K562 (cell line): ENCODE results near the gene AVPR1B. TPM values are rescaled to one million over a fixed set of nuclear protein-coding genes. Genes with fewer than 3 reads are reported as not detected.
A peak's percentile ranks its signal among the peaks of the same experiment; 100 is the strongest.
"Not testable (repeated sequence)": the region's sequence is repeated elsewhere in the genome, so short reads cannot be mapped to it uniquely, and the experiment has no call there.

ENCODE experiments used
- ATAC-seq: fragments of 200-7000 bp; cut with Tn5 transposase; 3 replicates; pipeline ENCODE4 v1.9.1; 2020; ENCODE audit warnings: moderate library complexity
- BruUV-seq: library from RNA; stranded (reverse); fragments of 400-500 nt; replicated peaks from 2 replicates; lab custom pipeline; 2021; lab: Mats Ljungman, UMichigan
- CTCF ChIA-PET: fragments of 300-600 bp; formaldehyde crosslinking; extraction: SDS; loops from one replicate; lab custom pipeline; 2021; ENCODE audit warnings: low intra/inter-chr PET ratio; lab: Yijun Ruan, JAX
- POLR2A ChIA-PET: fragments of 300-600, 350-650 bp; sonication (Branson Sonifier 250); formaldehyde crosslinking; extraction: SDS; loops from one replicate; lab custom pipeline; 2021; ENCODE audit warnings: antibody characterized with exemption, inconsistent platforms; lab: Yijun Ruan, JAX
- DNase-seq, 4 experiments: peaks; one replicate each; pipeline versions ENCODE4 v3.0.0 to v3.0.0-alpha.2; 2011 to 2018; ENCODE audit warnings: low spot score in 3 of 4, mixed read lengths in 3 of 4; ENCODE audit errors: extremely low read depth in 1 of 4
- FAIRE-seq: peaks from 2 replicates; lab custom pipeline; 2011; peaks lifted over from hg19 to GRCh38; lab: Jason Lieb, UNC
- H2AFZ ChIP-seq: 2 replicates; pipeline ENCODE4 v1.6.0; 2011; ENCODE audit warnings: low read depth, low read length, control low read depth, inconsistent platforms
- H3K27ac ChIP-seq: fragments of 200-600 bp; 3 replicates; pipeline ENCODE4 v1.8.0; 2011; ENCODE audit warnings: low read depth, mild to moderate bottlenecking, control low read depth, inconsistent platforms, low read length, moderate library complexity, mixed read lengths; ENCODE audit errors: extremely low read depth
- H3K27me3 ChIP-seq, 2 experiments: fragments of 300-600 bp in 1 of 2; 2 replicates in 1 of 2; 3 replicates in 1 of 2; pipeline versions ENCODE4 v1.6.0 to v1.8.0; 2011; ENCODE audit warnings: inconsistent platforms in 2 of 2, low read length in 2 of 2, mild to moderate bottlenecking in 1 of 2, mixed read lengths in 1 of 2, moderate library complexity in 1 of 2; ENCODE audit not compliant: control insufficient read depth in 2 of 2, insufficient read depth in 2 of 2
- H3K36me3 ChIP-seq: fragments of 300-600 bp; 3 replicates; pipeline ENCODE4 v1.8.0; 2011; ENCODE audit warnings: mild to moderate bottlenecking, low read length, inconsistent platforms; ENCODE audit not compliant: control insufficient read depth, insufficient read depth
- H3K4me1 ChIP-seq, 2 experiments: fragments of 200-600 bp in 1 of 2; replicated peaks in 1 of 2; 2 replicates in 1 of 2; 3 replicates in 1 of 2; pipeline versions ENCODE4 v1.5.1 to v1.8.0; 2011; ENCODE audit warnings: inconsistent platforms in 2 of 2, low read length in 2 of 2, mild to moderate bottlenecking in 1 of 2, mixed read lengths in 1 of 2, moderate library complexity in 1 of 2; ENCODE audit not compliant: control insufficient read depth in 2 of 2, insufficient read depth in 2 of 2
- H3K4me2 ChIP-seq: 2 replicates; pipeline ENCODE4 v1.6.1; 2011; ENCODE audit warnings: low read length, control low read depth, inconsistent platforms, mixed read lengths; ENCODE audit not compliant: insufficient read depth
- H3K4me3 ChIP-seq: fragments of 200-600 bp; sonication (generic), shearing (Covaris generic); 2 replicates; pipeline ENCODE4 v1.5.1; 2016; ENCODE audit warnings: control low read depth, inconsistent platforms
- H3K79me2 ChIP-seq: fragments of 200-600 bp; 3 replicates; pipeline ENCODE4 v1.8.0; 2011; ENCODE audit warnings: low read length, inconsistent platforms; ENCODE audit not compliant: control insufficient read depth, insufficient read depth
- H3K9ac ChIP-seq, 2 experiments: 2 replicates each; pipeline versions ENCODE4 v1.6.0 to v1.6.1; 2011; ENCODE audit warnings: low read depth in 2 of 2, low read length in 2 of 2, control low read depth in 1 of 2, inconsistent platforms in 1 of 2, mild to moderate bottlenecking in 1 of 2, mixed read lengths in 1 of 2; ENCODE audit not compliant: insufficient read depth in 1 of 2
- H3K9me1 ChIP-seq: one replicate; pipeline ENCODE4 v1.6.0; 2011; ENCODE audit warnings: inconsistent platforms, mild to moderate bottlenecking, low read length, moderate library complexity; ENCODE audit not compliant: control insufficient read depth, insufficient read depth
- H3K9me3 ChIP-seq: replicated peaks from 2 replicates; pipeline ENCODE4 v1.5.1; 2011; ENCODE audit warnings: low read depth, low read length, inconsistent platforms; ENCODE audit not compliant: control insufficient read depth, insufficient read depth
- H4K20me1 ChIP-seq: replicated peaks from 2 replicates; pipeline ENCODE4 v1.6.1; 2011; ENCODE audit warnings: low read length, inconsistent platforms, mixed read lengths; ENCODE audit not compliant: control insufficient read depth, insufficient read depth
- CTCF ChIP-seq, 3 experiments: IDR thresholded peaks in 2 of 3; conservative IDR thresholded peaks in 1 of 3; 2 replicates each; pipeline ENCODE4 v1.5.1; 2011 to 2012; ENCODE audit warnings: low read length in 3 of 3, mild to moderate bottlenecking in 3 of 3, control low read depth in 2 of 3, improper control_type of control experiment in 1 of 3, inconsistent platforms in 1 of 3, low read depth in 1 of 3, mixed read lengths in 1 of 3, moderate library complexity in 1 of 3; ENCODE audit not compliant: insufficient read depth in 2 of 3
- NELFE ChIP-seq: IDR thresholded peaks from 2 replicates; pipeline ENCODE4 v1.6.1; 2011; ENCODE audit warnings: mild to moderate bottlenecking; ENCODE audit not compliant: insufficient read depth, insufficient read length
- NUFIP1 ChIP-seq: fragments of 450-650 bp; IDR thresholded peaks from 2 replicates; pipeline ENCODE4 v1.6.1; 2018; ENCODE audit not compliant: partially characterized antibody
- SPI1 ChIP-seq: IDR thresholded peaks from 2 replicates; pipeline ENCODE4 v1.6.1; 2011; ENCODE audit warnings: low read depth, low read length, control low read depth, borderline replicate concordance
- STAT6 ChIP-seq: sonication (generic); formaldehyde crosslinking; IDR thresholded peaks from 2 replicates; pipeline ENCODE4 v1.8.1; 2023; ENCODE audit warnings: mild to moderate bottlenecking, missing genetic modification reagents
- SUPT5H ChIP-seq: fragments of 450-650 bp; IDR thresholded peaks from 2 replicates; pipeline ENCODE4 v1.6.1; 2016
- ZFX ChIP-seq: sonication (generic); formaldehyde crosslinking; IDR thresholded peaks from 2 replicates; pipeline ENCODE4 v1.8.0; 2022; ENCODE audit warnings: mild to moderate bottlenecking, missing genetic modification reagents, moderate library complexity
- ZNF41 ChIP-seq: fragments of 250-450 bp; sonication (Bioruptor Pico); conservative IDR thresholded peaks from 2 replicates; pipeline ENCODE4 v1.4.0; 2020; ENCODE audit warnings: mild to moderate bottlenecking
- WGBS: fragments of 100-300 bp; shearing (Covaris generic); methylation state at CpG from one replicate; pipeline ENCODE4 v1.1.6; 2016; ENCODE audit warnings: low coverage, mixed read lengths; ENCODE audit not compliant: insufficient coverage; ENCODE audit errors: missing lambda C conversion rate; 5-methylcytosine and 5-hydroxymethylcytosine counted together
- in situ Hi-C: fragments of 300-500 bp; cut with MboI; formaldehyde crosslinking; loops from 4 replicates; pipeline ENCODE4 v1.15.0; 2018; ENCODE audit warnings: inconsistent platforms, mixed read lengths
- intact Hi-C: fragments of 100-400 bp; cut with micrococcal nuclease; formaldehyde crosslinking; loops from 2 replicates; pipeline ENCODE4 v1.14.2; 2022
- polyA plus RNA-seq, 8 experiments: library from polyadenylated mRNA; depleted of rRNA in 4 of 8; stranded (reverse) in 5 of 8; unstranded in 3 of 8; fragments of >200 nt; fragmentation: Nextera tagmentation in 2 of 8; fragmentation: Illumina TruSeq in 1 of 8; extraction: Ambion mirVana in 2 of 8; extraction: Trizol in 1 of 8; gene quantifications; 2 replicates each; pipeline versions ENCODE4 v1.2.1 to v1.2.3, GENCODE V29; 2011 to 2014; ENCODE audit warnings: inconsistent platforms in 1 of 8, missing spikeins in 1 of 8
- total RNA-seq, 7 experiments: library from RNA; depleted of rRNA in 6 of 7; stranded (reverse); fragments of >200 nt in 6 of 7; fragmentation: Illumina TruSeq in 2 of 7; extraction: Trizol in 2 of 7; gene quantifications; 2 replicates each; pipeline versions ENCODE4 v1.2.1 to v1.2.3, GENCODE V29; 2011 to 2021; ENCODE audit warnings: low replicate concordance in 1 of 7

The AVPR1B gene
- total and polyA plus RNA-seq, 9 of the 15 experiments (the other 6 are each of a cell fraction or from before 2014, with no cell fraction given) = not detected

- DNase-seq = no peak
- Histone ChIP-seq H4K20me1 (0 out of 2 replicates have a peak, but pooled peaks cover 10% of the 10 kb centered on the region), H3K27me3 (peaks cover 16 to 27% of the 10 kb centered on the region in 2 experiments), H3K4me2 (no peak overlapping the region), H3K9ac (no peak overlapping the region), H3K36me3 (no peaks in the 10 kb centered on the region), H3K4me1 (peaks cover 6 to 13% of the 10 kb centered on the region in 2 experiments; a peak in 4 of 5 replicates), H3K9me3 (0 out of 2 replicates have a peak, but pooled peaks cover 3% of the 10 kb centered on the region), H3K4me3 (no peak overlapping the region), H3K79me2 (no peaks in the 10 kb centered on the region), H3K27ac (no peak overlapping the region), H3K9me1 (no peaks in the 10 kb centered on the region), H2AFZ (no peak overlapping the region)
- ChIA-PET CTCF (no interaction called here), POLR2A (interaction anchor here (1.0 kb wide), 1 partner anchor 54 kb away, joined by 3 read pairs; no protein-coding TSS in a partner anchor)
- peak; percentile 6 for FAIRE-seq
- in situ Hi-C loops (no loop called here), intact Hi-C loops (no loop called here)
- TF ChIP-seq ZNF41 = no peak
- TF ChIP-seq CTCF (IDR thresholded peaks at IDR 0.05 in 2 of 3, conservative IDR thresholded peaks at IDR 0.05 in 1 of 3; ENCODE audit: insufficient read depth in 2 of 3, low read depth in 1 of 3, low read length in 3 of 3) = no peak
- peak; percentile 74; the same call in 1 of the 2 replicates for TF ChIP-seq SPI1
- TF ChIP-seq NUFIP1 = no peak
- TF ChIP-seq STAT6 (CRISPR knock-in tag) = no peak
- TF ChIP-seq SUPT5H = no peak
- TF ChIP-seq NELFE = no peak
- TF ChIP-seq ZFX = 0 out of 2 replicates have a peak, but pooled peaks have one; percentile 30
- no TSS peak for BruUV-seq
- ATAC-seq = peak; percentile 18; the same call in 1 of the 3 replicates
- WGBS = 2% methylated on average over 4 of the region's 4 CpGs
These were observed 51.5 kb downstream of the AVPR1B start for GRCh38 chr1:206065547-206066145.

GRCh38 chr1:206064501-206064900, 52.7 kb downstream of the AVPR1B start:
- WGBS = 27% methylated on average over 5 of the region's 25 CpGs
- in situ Hi-C loops, CTCF ChIA-PET, H3K36me3 ChIP-seq, POLR2A ChIA-PET, H3K27ac ChIP-seq, H2AFZ ChIP-seq, H3K9me3 ChIP-seq, FAIRE-seq, H3K4me2 ChIP-seq, H3K9me1 ChIP-seq, BruUV-seq, H3K9ac ChIP-seq, H3K4me3 ChIP-seq, H3K79me2 ChIP-seq, DNase-seq, intact Hi-C loops, ATAC-seq: not testable (repeated sequence)
- peaks cover 15 to 30% of the 10 kb centered on the region in 2 experiments for H3K27me3 ChIP-seq
- H4K20me1 ChIP-seq = 0 out of 2 replicates have a peak, but pooled peaks cover 10% of the 10 kb centered on the region
- H3K4me1 ChIP-seq = peaks cover 6 to 13% of the 10 kb centered on the region in 2 experiments; a peak in 4 of 5 replicates
